HepG2 (cell line): ENCODE results near the gene GATD1. TPM values are rescaled to one million over a fixed set of nuclear protein-coding genes. Genes with fewer than 3 reads are reported as not detected.

Source experiments
- CEBPG ChIP-seq: IDR thresholded peaks from 2 replicates; pipeline ENCODE4 v1.6.1; 2016
- HNF4A ChIP-seq: sonication (generic); formaldehyde crosslinking; IDR thresholded peaks from 2 replicates; pipeline ENCODE4 v1.4.0; 2020; ENCODE audit warnings: missing genetic modification reagents
- HNRNPUL1 ChIP-seq: fragments of 200-400 bp; formaldehyde crosslinking; IDR thresholded peaks from 2 replicates; pipeline ENCODE4 v1.6.1; 2017; ENCODE audit warnings: low read depth, mild to moderate bottlenecking, low read length, moderate library complexity
- MED13 ChIP-seq: sonication (generic); formaldehyde crosslinking; IDR thresholded peaks from 2 replicates; pipeline ENCODE4 v1.5.0; 2020; ENCODE audit warnings: missing genetic modification reagents
- MXD3 ChIP-seq: IDR thresholded peaks from 2 replicates; pipeline ENCODE4 v1.6.1; 2016; ENCODE audit warnings: mild to moderate bottlenecking, missing biosample characterization, missing genetic modification reagents
- NONO ChIP-seq, 2 experiments: fragments of 450-650 bp in 1 of 2; sonication (generic) in 1 of 2; formaldehyde crosslinking in 1 of 2; IDR thresholded peaks in 1 of 2; conservative IDR thresholded peaks in 1 of 2; 2 replicates each; pipeline versions ENCODE4 v1.6.1 to v1.8.0; 2017 to 2022; ENCODE audit warnings: mild to moderate bottlenecking in 1 of 2, missing genetic modification reagents in 1 of 2, moderate library complexity in 1 of 2
- RNF219 ChIP-seq: sonication (generic); formaldehyde crosslinking; IDR thresholded peaks from 2 replicates; pipeline ENCODE4 v1.5.0; 2020; ENCODE audit warnings: mild to moderate bottlenecking, missing genetic modification reagents
- SAP130 ChIP-seq: IDR thresholded peaks from 2 replicates; pipeline ENCODE4 v1.6.1; 2016; ENCODE audit warnings: low read depth
- TERF1 ChIP-seq: sonication (generic); formaldehyde crosslinking; IDR thresholded peaks from 2 replicates; pipeline ENCODE4 v1.8.0; 2022; ENCODE audit warnings: mild to moderate bottlenecking, missing genetic modification reagents, moderate library complexity
- ZIK1 ChIP-seq: sonication (generic); formaldehyde crosslinking; IDR thresholded peaks from 2 replicates; pipeline ENCODE4 v1.5.0; 2020; ENCODE audit warnings: mild to moderate bottlenecking, low read depth, missing genetic modification reagents, borderline replicate concordance
- ZNF124 ChIP-seq: sonication (generic); formaldehyde crosslinking; IDR thresholded peaks from 2 replicates; pipeline ENCODE4 v1.4.0; 2020; ENCODE audit warnings: missing genetic modification reagents
- ZNF260 ChIP-seq: sonication (generic); formaldehyde crosslinking; IDR thresholded peaks from 2 replicates; pipeline ENCODE4 v1.4.0; 2020; ENCODE audit warnings: missing genetic modification reagents, low read depth, mild to moderate bottlenecking, borderline replicate concordance
- ZNF577 ChIP-seq: sonication (generic); formaldehyde crosslinking; IDR thresholded peaks from 2 replicates; pipeline ENCODE4 v1.4.0; 2020; ENCODE audit warnings: mild to moderate bottlenecking, low read depth, missing genetic modification reagents, borderline replicate concordance
- ZNF605 ChIP-seq: sonication (generic); formaldehyde crosslinking; IDR thresholded peaks from 2 replicates; pipeline ENCODE4 v1.8.0; 2022; ENCODE audit warnings: mild to moderate bottlenecking, missing genetic modification reagents
- polyA plus RNA-seq, 8 experiments: library from polyadenylated mRNA; depleted of rRNA in 3 of 8; stranded (reverse) in 7 of 8; unstranded in 1 of 8; fragments of >200 nt; fragmentation: Illumina TruSeq in 4 of 8; extraction: Trizol in 4 of 8; gene quantifications; 2 replicates each; pipeline versions ENCODE4 v1.2.1 to v1.2.3, GENCODE V29; 2011 to 2016; ENCODE audit warnings: low read depth in 4 of 8, missing spikeins in 1 of 8, mixed read lengths in 1 of 8; ENCODE audit not compliant: insufficient read depth in 1 of 8
- total RNA-seq, 5 experiments: library from RNA; depleted of rRNA; stranded (reverse); fragments of >200 nt; fragmentation: Illumina TruSeq; extraction: Trizol; gene quantifications; 2 replicates each; pipeline ENCODE4 v1.2.3, GENCODE V29; 2016; ENCODE audit warnings: low read depth in 1 of 5

Gene GATD1
- total and polyA plus RNA-seq, 2 of the 13 experiments (the other 11 are each of a cell fraction or from before 2014, with no cell fraction given), result 31.3 to 60.5 TPM

- no peak for TF ChIP-seq MXD3 (CRISPR knock-in tag)
- no peak for TF ChIP-seq ZIK1 (CRISPR knock-in tag)
- TF ChIP-seq ZNF577 (CRISPR knock-in tag), result no peak
- 0 out of 2 replicates have a peak, but pooled peaks have one; percentile 32 for TF ChIP-seq MED13
- TF ChIP-seq HNRNPUL1, result no peak
- TF ChIP-seq ZNF260 (CRISPR knock-in tag), result no peak
- TF ChIP-seq NONO (IDR thresholded peaks at IDR 0.05), result no peak
- TF ChIP-seq NONO (CRISPR knock-in tag; conservative IDR thresholded peaks at IDR 0.05), result no peak; the same call in 1 of the 2 replicates
- TF ChIP-seq HNF4A (CRISPR knock-in tag), result no peak
- no peak; the same call in 1 of the 2 replicates for TF ChIP-seq TERF1 (CRISPR knock-in tag)
- TF ChIP-seq SAP130 (CRISPR knock-in tag), result peak; percentile 33
- TF ChIP-seq RNF219 (CRISPR knock-in tag), result no peak
- no peak for TF ChIP-seq CEBPG (CRISPR knock-in tag)
- no peak for TF ChIP-seq ZNF605
- TF ChIP-seq ZNF124 (CRISPR knock-in tag), result no peak
Measured at GRCh38 chr11:776561-777287, 563 bp downstream of the GATD1 start (continued).
